HuH-7 (cell line): ENCODE results near the gene SHCBP1.
"Not testable (repeated sequence)": the region's sequence is repeated elsewhere in the genome, so short reads cannot be mapped to it uniquely, and the experiment has no call there.

Experiments used
- DNase-seq: peaks from one replicate; pipeline ENCODE4 v3.0.0; 2011; ENCODE audit warnings: low spot score

Gene SHCBP1

GRCh38 chr16:46621006-46621933 is at the start of gene SHCBP1:
TSS of gene SHCBP1 (minus strand) at chr16:46621379. CDS start at chr16:46621359, 20 bp downstream.
- DNase-seq, result peak; percentile 91

GRCh38 chr16:46662123-46662522 is 40.9 kb upstream of the SHCBP1 start:
- DNase-seq, result no peak

GRCh38 chr16:46658925-46659324 is 37.7 kb upstream of the SHCBP1 start:
- DNase-seq, result no peak

- DNase-seq, result no peak
Observed at GRCh38 chr16:46651305-46651704, 30.1 kb upstream of the SHCBP1 start.

- DNase-seq, result no peak
Observed at GRCh38 chr16:46650254-46650623, 29.1 kb upstream of the SHCBP1 start.

- DNase-seq, result no peak
Observed at GRCh38 chr16:46649588-46650253, 28.5 kb upstream of the SHCBP1 start.

- DNase-seq, result no peak
Observed at GRCh38 chr16:46648656-46649055, 27.5 kb upstream of the SHCBP1 start.

- no peak for DNase-seq
Observed at GRCh38 chr16:46638947-46639925, 18.1 kb upstream of the SHCBP1 start.

- DNase-seq, result no peak
Observed at GRCh38 chr16:46632778-46633733, 11.9 kb upstream of the SHCBP1 start.

GRCh38 chr16:46629331-46630219 is 8.4 kb upstream of the SHCBP1 start:
- DNase-seq, result peak; percentile 55

GRCh38 chr16:46627746-46628145 is 6.6 kb upstream of the SHCBP1 start:
- DNase-seq, result no peak

GRCh38 chr16:46626681-46627080 is 5.5 kb upstream of the SHCBP1 start:
- DNase-seq, result not testable (repeated sequence)

GRCh38 chr16:46624862-46625261 is 3.7 kb upstream of the SHCBP1 start:
- not testable (repeated sequence) for DNase-seq

GRCh38 chr16:46623707-46624106 is 2.5 kb upstream of the SHCBP1 start:
- DNase-seq, result not testable (repeated sequence)

- DNase-seq, result not testable (repeated sequence)
Observed at GRCh38 chr16:46623246-46623645, 2.1 kb upstream of the SHCBP1 start.

GRCh38 chr16:46621934-46622676 is 926 bp upstream of the SHCBP1 start:
- DNase-seq, result no peak

- DNase-seq, result no peak
Observed at GRCh38 chr16:46620266-46621005, 743 bp downstream of the SHCBP1 start.

- no peak for DNase-seq
Observed at GRCh38 chr16:46618516-46618915, 2.7 kb downstream of the SHCBP1 start.
